SU-DHL-6 (cell line): Measurements from ENCODE around the gene MRPL20.

Source experiments
- H2AFZ ChIP-seq: fragments of 200-600 bp; sonication (generic); 2 replicates; pipeline ENCODE4 v1.6.1; 2014; ENCODE audit warnings: low read depth, mild to moderate bottlenecking, moderate library complexity, mixed read lengths, antibody characterized with exemption, low read length; ENCODE audit not compliant: severe bottlenecking
- H3F3A ChIP-seq: fragments of 200-600 bp; shearing (Covaris generic); 2 replicates; pipeline ENCODE4 v1.6.0; 2016; ENCODE audit warnings: antibody characterized with exemption, mild to moderate bottlenecking; ENCODE audit not compliant: insufficient read depth
- H3K27ac ChIP-seq: fragments of 200-600 bp; sonication (generic); 2 replicates; pipeline ENCODE4 v1.5.1; 2016; ENCODE audit warnings: low read depth, mild to moderate bottlenecking, low read length, moderate library complexity, mixed read lengths
- H3K27me3 ChIP-seq: fragments of 200-600 bp; sonication (generic), shearing (Covaris generic); 2 replicates; pipeline ENCODE4 v1.6.0; 2014; ENCODE audit warnings: mild to moderate bottlenecking, low read length
- H3K36me3 ChIP-seq: fragments of 200-600 bp; sonication (generic); 2 replicates; pipeline ENCODE4 v1.6.1; 2014; ENCODE audit warnings: mild to moderate bottlenecking, low read length, mixed read lengths
- H3K4me2 ChIP-seq: fragments of 300-600, 200-600 bp; shearing (Covaris generic), sonication (generic); 2 replicates; pipeline ENCODE4 v1.6.0; 2014; ENCODE audit warnings: low read length, low read depth, mild to moderate bottlenecking; ENCODE audit not compliant: poor library complexity, severe bottlenecking
- H3K4me3 ChIP-seq: fragments of 200-600 bp; sonication (generic); 2 replicates; pipeline ENCODE4 v1.5.1; 2014; ENCODE audit warnings: antibody characterized with exemption, low read length, mild to moderate bottlenecking, mixed read lengths; ENCODE audit not compliant: insufficient read depth, poor library complexity, severe bottlenecking
- H3K79me2 ChIP-seq: fragments of 200-600 bp; sonication (generic); 2 replicates; pipeline ENCODE4 v1.6.1; 2014; ENCODE audit warnings: mild to moderate bottlenecking, low read length, moderate library complexity; ENCODE audit not compliant: insufficient read depth
- H3K9ac ChIP-seq: fragments of 200-600 bp; sonication (generic); 2 replicates; pipeline ENCODE4 v1.7.0; 2014; ENCODE audit warnings: mild to moderate bottlenecking, low read length
- H3K9me2 ChIP-seq: fragments of 200-600 bp; sonication (generic); replicated peaks from 2 replicates; pipeline ENCODE4 v1.6.1; 2014; ENCODE audit warnings: low read length; ENCODE audit not compliant: insufficient read depth
- H3K9me3 ChIP-seq: fragments of 200-600 bp; sonication (generic); 2 replicates; pipeline ENCODE4 v1.6.1; 2014; ENCODE audit warnings: low read length, mixed read lengths; ENCODE audit not compliant: insufficient read depth
- H4K20me1 ChIP-seq: fragments of 200-600 bp; sonication (generic); 2 replicates; pipeline ENCODE4 v1.6.1; 2014; ENCODE audit warnings: low read depth, mild to moderate bottlenecking, antibody characterized with exemption, low read length, moderate library complexity, mixed read lengths
- CTCF ChIP-seq: fragments of 200-600 bp; sonication (generic); IDR thresholded peaks from one replicate; pipeline ENCODE4 v1.5.1; 2017; ENCODE audit warnings: antibody characterized with exemption, mild to moderate bottlenecking, low read length, moderate library complexity; ENCODE audit not compliant: insufficient read depth, poor library complexity, severe bottlenecking
- EZH2phosphoT487 ChIP-seq: fragments of 200-600 bp; sonication (generic), shearing (Covaris generic); conservative IDR thresholded peaks from 2 replicates; pipeline ENCODE4 v1.6.1; 2018; ENCODE audit warnings: mild to moderate bottlenecking, antibody characterized with exemption, low read length, moderate library complexity, mixed read lengths

The MRPL20 gene

DNA sequence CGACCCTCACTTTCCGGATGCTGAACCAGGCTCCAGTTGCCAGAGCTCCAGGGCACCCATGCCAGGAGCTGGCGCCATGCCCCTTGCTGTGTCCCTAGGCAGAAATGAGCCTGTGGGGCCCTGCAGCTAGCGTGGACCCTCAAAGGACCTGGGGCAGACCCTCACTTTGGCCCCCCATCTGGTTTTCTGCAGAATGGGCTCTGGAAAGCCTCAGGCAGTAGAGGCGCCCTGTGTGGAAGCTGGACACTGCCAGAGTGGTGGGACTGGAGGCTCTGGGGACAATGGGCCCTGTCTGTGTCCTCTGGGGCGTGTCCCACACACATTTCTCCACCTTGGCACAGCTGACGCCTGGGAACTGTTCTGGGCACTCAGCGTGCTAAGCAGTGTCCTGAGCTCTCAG is 25.8 kb downstream of the MRPL20 start:
- Histone ChIP-seq H3K4me2 (no peak overlapping the region), H3F3A (peaks cover 18% of the 10 kb centered on the region), H3K9ac (no peak overlapping the region), H3K9me2 (no peaks in the 10 kb centered on the region), H3K27ac (no peak overlapping the region), H3K9me3 (no peaks in the 10 kb centered on the region), H2AFZ (no peak overlapping the region), H4K20me1 (no peaks in the 10 kb centered on the region), H3K27me3 (no peaks in the 10 kb centered on the region), H3K79me2 (peaks cover 14% of the 10 kb centered on the region), H3K36me3 (0 out of 2 replicates have a peak, but pooled peaks cover 1% of the 10 kb centered on the region), H3K4me3 (no peak overlapping the region)
- TF ChIP-seq EZH2phosphoT487 (no peak), CTCF (no peak)

DNA sequence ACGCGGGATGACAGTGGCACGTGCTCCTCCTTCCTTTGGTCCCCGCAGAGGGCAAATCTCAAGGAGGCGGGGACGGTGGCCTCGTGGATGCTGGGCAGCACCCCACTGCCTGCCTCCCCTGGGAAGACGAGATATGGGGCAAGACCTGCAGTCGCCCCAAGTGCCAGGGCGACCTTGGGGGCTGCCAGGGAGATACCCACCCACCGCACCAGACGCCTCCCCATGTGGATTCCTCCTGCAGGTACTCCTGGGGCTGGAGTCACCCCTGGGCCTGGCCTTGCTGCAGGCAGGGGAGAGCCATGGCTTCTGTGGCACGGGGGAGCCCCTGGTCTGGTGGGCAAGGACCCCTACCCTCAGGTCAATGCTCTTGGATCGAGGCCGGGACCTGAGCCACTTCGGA is 26.2 kb downstream of the MRPL20 start:
- H3K27me3 ChIP-seq = no peaks in the 10 kb centered on the region
- H3K4me2 ChIP-seq = no peak overlapping the region
- H3K4me3 ChIP-seq = no peak overlapping the region
- no peak overlapping the region for H3K9ac ChIP-seq
- TF ChIP-seq CTCF (no peak), EZH2phosphoT487 (no peak)
- H4K20me1 ChIP-seq = no peaks in the 10 kb centered on the region
- no peaks in the 10 kb centered on the region for H3K9me3 ChIP-seq
- H3K36me3 ChIP-seq = no peaks in the 10 kb centered on the region
- H2AFZ ChIP-seq = no peak overlapping the region
- H3K27ac ChIP-seq = no peak overlapping the region
- no peaks in the 10 kb centered on the region for H3K9me2 ChIP-seq
- H3F3A ChIP-seq = peaks cover 23% of the 10 kb centered on the region
- H3K79me2 ChIP-seq = peaks cover 14% of the 10 kb centered on the region

DNA sequence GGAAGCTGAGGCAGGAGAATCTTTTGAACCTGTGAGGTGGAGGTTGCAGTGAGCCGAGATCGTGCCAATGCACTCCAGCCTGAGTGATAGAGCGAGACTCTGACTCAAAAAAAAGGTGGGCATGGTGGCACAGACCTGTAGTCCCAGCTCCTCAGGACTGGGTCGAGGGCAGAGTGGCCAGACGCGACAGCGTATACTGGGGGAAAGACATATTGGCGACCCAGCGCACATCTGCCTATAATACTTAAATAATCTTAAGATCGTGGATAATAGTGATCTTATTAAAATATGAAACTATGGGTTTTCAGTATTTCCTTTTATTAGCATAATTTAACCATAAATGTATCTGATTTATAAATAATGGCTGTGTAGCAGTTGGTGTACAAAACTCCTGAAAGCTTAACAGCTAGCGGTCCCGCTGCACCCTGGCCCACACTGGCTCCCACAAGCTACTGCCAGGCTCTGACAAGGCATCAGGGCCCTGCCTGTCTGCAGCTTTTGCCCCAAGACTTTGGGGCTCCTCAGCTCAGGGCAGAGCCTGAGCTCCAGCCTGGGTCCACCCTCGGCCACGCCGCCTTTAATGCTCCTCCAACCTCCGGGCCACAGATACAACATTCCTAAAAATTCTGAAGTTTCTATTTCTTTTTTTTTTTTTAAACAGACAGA is 29.4 kb downstream of the MRPL20 start:
- Histone ChIP-seq H2AFZ (no peak overlapping the region), H4K20me1 (no peaks in the 10 kb centered on the region), H3K9me2 (no peaks in the 10 kb centered on the region), H3K4me2 (no peak overlapping the region), H3K79me2 (peaks cover 31% of the 10 kb centered on the region), H3K36me3 (no peaks in the 10 kb centered on the region), H3K9me3 (no peaks in the 10 kb centered on the region), H3K27me3 (no peaks in the 10 kb centered on the region), H3K4me3 (no peak overlapping the region), H3K9ac (no peak overlapping the region), H3F3A (peaks cover 19% of the 10 kb centered on the region), H3K27ac (no peak overlapping the region)
- no peak for TF ChIP-seq CTCF
- TF ChIP-seq EZH2phosphoT487 = no peak
